Measurements from ENCODE around the gene HECTD3. TPM values are rescaled to one million over a fixed set of nuclear protein-coding genes. Genes with fewer than 3 reads are reported as not detected.
A peak's percentile ranks its signal among the peaks of the same experiment; 100 is the strongest.

HECTD3 gene
- total and polyA plus RNA-seq, 9 of the 15 experiments (the other 6 are each of a cell fraction or from before 2014, with no cell fraction given), result 6.3 to 50.8 (median 18.9) TPM

GRCh38 chr1:45010855-45011811 is at the start of gene HECTD3 (continued):
- TF ChIP-seq PRPF4 (IDR thresholded peaks at IDR 0.05; ENCODE audit: insufficient read depth, low read depth, low read length, poor library complexity, severe bottlenecking), result no peak
- TF ChIP-seq RHOXF2B (CRISPR knock-in tag; conservative IDR thresholded peaks at IDR 0.05), result no peak
- TF ChIP-seq CC2D1A (IDR thresholded peaks at IDR 0.05), result no peak
- no peak for TF ChIP-seq NR4A1 (CRISPR knock-in tag; IDR thresholded peaks at IDR 0.05)
- no peak for TF ChIP-seq NR4A1 (tag; IDR thresholded peaks at IDR 0.05)
- TF ChIP-seq, protein P1, sequence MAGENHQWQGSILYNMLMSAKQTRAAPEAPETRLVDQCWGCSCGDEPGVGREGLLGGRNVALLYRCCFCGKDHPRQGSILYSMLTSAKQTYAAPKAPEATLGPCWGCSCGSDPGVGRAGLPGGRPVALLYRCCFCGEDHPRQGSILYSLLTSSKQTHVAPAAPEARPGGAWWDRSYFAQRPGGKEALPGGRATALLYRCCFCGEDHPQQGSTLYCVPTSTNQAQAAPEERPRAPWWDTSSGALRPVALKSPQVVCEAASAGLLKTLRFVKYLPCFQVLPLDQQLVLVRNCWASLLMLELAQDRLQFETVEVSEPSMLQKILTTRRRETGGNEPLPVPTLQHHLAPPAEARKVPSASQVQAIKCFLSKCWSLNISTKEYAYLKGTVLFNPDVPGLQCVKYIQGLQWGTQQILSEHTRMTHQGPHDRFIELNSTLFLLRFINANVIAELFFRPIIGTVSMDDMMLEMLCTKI (IDR thresholded peaks at IDR 0.05; ENCODE audit: partially characterized antibody), result no peak
- TF ChIP-seq ARHGAP35 (IDR thresholded peaks at IDR 0.05; ENCODE audit: partially characterized antibody), result no peak
- TF ChIP-seq, protein P2, sequence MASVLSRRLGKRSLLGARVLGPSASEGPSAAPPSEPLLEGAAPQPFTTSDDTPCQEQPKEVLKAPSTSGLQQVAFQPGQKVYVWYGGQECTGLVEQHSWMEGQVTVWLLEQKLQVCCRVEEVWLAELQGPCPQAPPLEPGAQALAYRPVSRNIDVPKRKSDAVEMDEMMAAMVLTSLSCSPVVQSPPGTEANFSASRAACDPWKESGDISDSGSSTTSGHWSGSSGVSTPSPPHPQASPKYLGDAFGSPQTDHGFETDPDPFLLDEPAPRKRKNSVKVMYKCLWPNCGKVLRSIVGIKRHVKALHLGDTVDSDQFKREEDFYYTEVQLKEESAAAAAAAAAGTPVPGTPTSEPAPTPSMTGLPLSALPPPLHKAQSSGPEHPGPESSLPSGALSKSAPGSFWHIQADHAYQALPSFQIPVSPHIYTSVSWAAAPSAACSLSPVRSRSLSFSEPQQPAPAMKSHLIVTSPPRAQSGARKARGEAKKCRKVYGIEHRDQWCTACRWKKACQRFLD (CRISPR knock-in tag; IDR thresholded peaks at IDR 0.05), result peak; percentile 53; the same call in 1 of the 2 replicates
- TF ChIP-seq ZBTB1 (CRISPR knock-in tag; IDR thresholded peaks at IDR 0.05; ENCODE audit: borderline replicate concordance, low read depth), result peak; percentile 82; the same call in 1 of the 2 replicates
- TF ChIP-seq NFYB (IDR thresholded peaks at IDR 0.05; ENCODE audit: extremely low read depth, insufficient read length), result no peak
- TF ChIP-seq NFIX (CRISPR knock-in tag; IDR thresholded peaks at IDR 0.05; ENCODE audit: low read depth), result no peak
- TF ChIP-seq, protein P3, sequence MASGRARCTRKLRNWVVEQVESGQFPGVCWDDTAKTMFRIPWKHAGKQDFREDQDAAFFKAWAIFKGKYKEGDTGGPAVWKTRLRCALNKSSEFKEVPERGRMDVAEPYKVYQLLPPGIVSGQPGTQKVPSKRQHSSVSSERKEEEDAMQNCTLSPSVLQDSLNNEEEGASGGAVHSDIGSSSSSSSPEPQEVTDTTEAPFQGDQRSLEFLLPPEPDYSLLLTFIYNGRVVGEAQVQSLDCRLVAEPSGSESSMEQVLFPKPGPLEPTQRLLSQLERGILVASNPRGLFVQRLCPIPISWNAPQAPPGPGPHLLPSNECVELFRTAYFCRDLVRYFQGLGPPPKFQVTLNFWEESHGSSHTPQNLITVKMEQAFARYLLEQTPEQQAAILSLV (tag; IDR thresholded peaks at IDR 0.05), result no peak
- no peak for TF ChIP-seq ZNF3 (CRISPR knock-in tag; IDR thresholded peaks at IDR 0.05)
- no peak for TF ChIP-seq TEAD4 (IDR thresholded peaks at IDR 0.05; ENCODE audit: low read length)
- no peak for TF ChIP-seq TEAD4 (CRISPR knock-in tag; IDR thresholded peaks at IDR 0.05; ENCODE audit: borderline replicate concordance)
- no peak for TF ChIP-seq KLF16 (IDR thresholded peaks at IDR 0.05)
- TF ChIP-seq, protein P4, sequence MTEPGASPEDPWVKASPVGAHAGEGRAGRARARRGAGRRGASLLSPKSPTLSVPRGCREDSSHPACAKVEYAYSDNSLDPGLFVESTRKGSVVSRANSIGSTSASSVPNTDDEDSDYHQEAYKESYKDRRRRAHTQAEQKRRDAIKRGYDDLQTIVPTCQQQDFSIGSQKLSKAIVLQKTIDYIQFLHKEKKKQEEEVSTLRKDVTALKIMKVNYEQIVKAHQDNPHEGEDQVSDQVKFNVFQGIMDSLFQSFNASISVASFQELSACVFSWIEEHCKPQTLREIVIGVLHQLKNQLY (CRISPR knock-in tag; conservative IDR thresholded peaks at IDR 0.05), result no peak
- TF ChIP-seq PCBP1 (IDR thresholded peaks at IDR 0.05; ENCODE audit: low read depth, low read length, poor library complexity, severe bottlenecking), result no peak
- no peak for TF ChIP-seq ZNF561 (CRISPR knock-in tag; conservative IDR thresholded peaks at IDR 0.05)
